ENCODE data around the gene GDF11. TPM values are rescaled to one million over a fixed set of nuclear protein-coding genes. Genes with fewer than 3 reads are reported as not detected.

Gene GDF11
- total RNA-seq: 6.5 and 9.7 TPM in 2 replicates

GRCh38 chr12:55742719-55743405 is at the start of gene GDF11:
TSS of gene GDF11 (plus strand) at chr12:55743122. CDS start at chr12:55743317, 195 bp downstream.

GRCh38 chr12:55707841-55708694 is 34.9 kb upstream of the GDF11 start, which contains the start of gene ITGA7:
TSS of gene ITGA7 (minus strand) at chr12:55707904. CDS start at chr12:55707682, 222 bp downstream.

GRCh38 chr12:55715833-55716581 is 26.9 kb upstream of the GDF11 start, which contains the start of gene BLOC1S1:
TSS of gene BLOC1S1 (plus strand) at chr12:55716046. CDS start at chr12:55716052, 6 bp downstream.

DNA sequence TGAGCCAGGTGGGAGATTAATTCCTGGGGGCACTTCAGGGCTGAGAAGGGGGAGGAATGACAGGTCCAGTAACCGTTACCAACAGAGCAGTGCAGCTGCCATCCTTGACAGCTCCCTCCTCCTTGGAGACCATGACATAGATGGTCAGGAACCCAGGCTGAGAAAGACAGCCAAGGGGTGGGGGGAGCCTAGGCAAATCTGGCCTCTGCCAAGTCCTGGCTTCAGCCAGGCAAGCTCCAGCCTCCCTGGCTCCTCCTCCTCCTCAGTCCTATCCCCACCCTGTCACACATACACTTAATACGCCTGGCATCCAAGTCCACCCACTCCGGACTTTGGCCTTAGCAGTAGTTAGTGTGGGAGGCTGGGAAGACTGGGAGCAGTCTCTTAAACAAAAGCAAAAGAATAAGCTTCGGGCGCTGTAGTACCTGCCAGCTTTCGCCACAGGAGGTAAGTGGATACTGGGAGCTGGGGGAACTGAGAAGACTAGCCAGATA is 22.8 kb upstream of the GDF11 start, which contains the start of gene RDH5:
Gene RDH5 (plus strand): TSS at position 323 of the 494 bp plus-strand sequence. CDS start 792 bp downstream, outside the sequence.

GRCh38 chr12:55728939-55729818 is 13.7 kb upstream of the GDF11 start, which contains the start of gene CD63:
TSS of gene CD63 (minus strand) at chr12:55729009. CDS start at chr12:55728341, 668 bp downstream.

Other genes with a start within 250 kb of the GDF11 start
- not detected in 2 replicates for gene OR6C4, start 193.5 kb upstream of the GDF11 start, total RNA-seq
- gene OR2AP1, start 170.7 kb upstream of the GDF11 start, total RNA-seq: not detected in 2 replicates
- gene OR10P1, start 106.2 kb upstream of the GDF11 start, total RNA-seq: not detected in 2 replicates
- gene ITGA7, start 35.2 kb upstream of the GDF11 start, total RNA-seq: 1.0 and 5.3 TPM in 2 replicates
- 139 and 141 TPM in 2 replicates for gene BLOC1S1, start 27.1 kb upstream of the GDF11 start, total RNA-seq
- 2.2 TPM in 1 of 2 replicates, not detected in the other for gene RDH5, start 22.7 kb upstream of the GDF11 start, total RNA-seq
- gene CD63, start 14.1 kb upstream of the GDF11 start, total RNA-seq: 790 and 1,053 TPM in 2 replicates
- 92.9 and 119 TPM in 2 replicates for gene SARNP, start 74.6 kb downstream of the GDF11 start, total RNA-seq
- 14.6 and 25.6 TPM in 2 replicates for gene ORMDL2, start 74.9 kb downstream of the GDF11 start, total RNA-seq
- gene DNAJC14, start 86.5 kb downstream of the GDF11 start, total RNA-seq: 37.1 and 48.1 TPM in 2 replicates
- gene MMP19, start 99.8 kb downstream of the GDF11 start, total RNA-seq: 21.9 and 38.4 TPM in 2 replicates
- gene PYM1, start 184.8 kb downstream of the GDF11 start, total RNA-seq: 30.9 and 31.5 TPM in 2 replicates
- 14.8 and 31.3 TPM in 2 replicates for gene DGKA, start 188.0 kb downstream of the GDF11 start, total RNA-seq
- 1.7 and 18.7 TPM in 2 replicates for gene PMEL, start 222.9 kb downstream of the GDF11 start, total RNA-seq
- gene CDK2, start 223.7 kb downstream of the GDF11 start, total RNA-seq: 24.5 and 46.2 TPM in 2 replicates
- 56.6 and 74.1 TPM in 2 replicates for gene RAB5B, start 231.0 kb downstream of the GDF11 start, total RNA-seq

Measured in epithelial cell of alveolus of lung (primary cell).